ENCODE results near the gene TMEM198. TPM values are rescaled to one million over a fixed set of nuclear protein-coding genes. Genes with fewer than 3 reads are reported as not detected.

TMEM198 gene
- polyA plus RNA-seq, 1 donor from 2014 or later, result 44.0 TPM

DNA sequence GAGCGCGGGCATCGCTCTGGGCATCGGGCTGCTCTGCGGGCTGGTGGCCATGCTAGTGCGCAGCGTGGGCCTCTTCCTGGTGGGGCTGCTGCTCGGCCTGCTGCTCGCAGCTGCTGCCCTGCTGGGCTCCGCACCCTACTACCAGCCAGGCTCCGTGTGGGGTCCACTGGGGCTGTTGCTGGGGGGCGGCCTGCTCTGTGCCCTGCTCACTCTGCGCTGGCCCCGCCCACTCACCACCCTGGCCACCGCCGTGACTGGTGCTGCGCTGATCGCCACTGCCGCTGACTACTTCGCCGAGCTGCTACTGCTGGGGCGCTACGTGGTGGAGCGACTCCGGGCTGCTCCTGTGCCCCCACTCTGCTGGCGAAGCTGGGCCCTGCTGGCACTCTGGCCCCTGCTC, 3.8 kb downstream of the TMEM198 start:
- Histone ChIP-seq H3K79me2 (replicated peaks; ENCODE audit: insufficient read depth, low read length) (peaks cover 17% of the 10 kb centered on the region), H3K9me3 (ENCODE audit: low read length) (no peaks in the 10 kb centered on the region), H2AFZ (ENCODE audit: low read depth, low read length) (no peak overlapping the region), H4K20me1 (ENCODE audit: insufficient read depth) (peaks cover 2% of the 10 kb centered on the region), H3F3A (ENCODE audit: insufficient read depth, low read length, poor library complexity, severe bottlenecking) (no peaks in the 10 kb centered on the region), H3K4me3 (ENCODE audit: low read length) (no peak overlapping the region), H3K4me2 (ENCODE audit: low read length) (no peak overlapping the region), H3K36me3 (ENCODE audit: insufficient read depth, low read length) (no peaks in the 10 kb centered on the region), H3K9ac (ENCODE audit: low read length) (no peak overlapping the region), H3K27me3 (ENCODE audit: insufficient read depth, low read depth, low read length) (no peaks in the 10 kb centered on the region), H3K9me2 (ENCODE audit: insufficient read depth, low read length) (no peaks in the 10 kb centered on the region), H3K27ac (ENCODE audit: low read length) (no peak overlapping the region)
- TF ChIP-seq, protein P1, sequence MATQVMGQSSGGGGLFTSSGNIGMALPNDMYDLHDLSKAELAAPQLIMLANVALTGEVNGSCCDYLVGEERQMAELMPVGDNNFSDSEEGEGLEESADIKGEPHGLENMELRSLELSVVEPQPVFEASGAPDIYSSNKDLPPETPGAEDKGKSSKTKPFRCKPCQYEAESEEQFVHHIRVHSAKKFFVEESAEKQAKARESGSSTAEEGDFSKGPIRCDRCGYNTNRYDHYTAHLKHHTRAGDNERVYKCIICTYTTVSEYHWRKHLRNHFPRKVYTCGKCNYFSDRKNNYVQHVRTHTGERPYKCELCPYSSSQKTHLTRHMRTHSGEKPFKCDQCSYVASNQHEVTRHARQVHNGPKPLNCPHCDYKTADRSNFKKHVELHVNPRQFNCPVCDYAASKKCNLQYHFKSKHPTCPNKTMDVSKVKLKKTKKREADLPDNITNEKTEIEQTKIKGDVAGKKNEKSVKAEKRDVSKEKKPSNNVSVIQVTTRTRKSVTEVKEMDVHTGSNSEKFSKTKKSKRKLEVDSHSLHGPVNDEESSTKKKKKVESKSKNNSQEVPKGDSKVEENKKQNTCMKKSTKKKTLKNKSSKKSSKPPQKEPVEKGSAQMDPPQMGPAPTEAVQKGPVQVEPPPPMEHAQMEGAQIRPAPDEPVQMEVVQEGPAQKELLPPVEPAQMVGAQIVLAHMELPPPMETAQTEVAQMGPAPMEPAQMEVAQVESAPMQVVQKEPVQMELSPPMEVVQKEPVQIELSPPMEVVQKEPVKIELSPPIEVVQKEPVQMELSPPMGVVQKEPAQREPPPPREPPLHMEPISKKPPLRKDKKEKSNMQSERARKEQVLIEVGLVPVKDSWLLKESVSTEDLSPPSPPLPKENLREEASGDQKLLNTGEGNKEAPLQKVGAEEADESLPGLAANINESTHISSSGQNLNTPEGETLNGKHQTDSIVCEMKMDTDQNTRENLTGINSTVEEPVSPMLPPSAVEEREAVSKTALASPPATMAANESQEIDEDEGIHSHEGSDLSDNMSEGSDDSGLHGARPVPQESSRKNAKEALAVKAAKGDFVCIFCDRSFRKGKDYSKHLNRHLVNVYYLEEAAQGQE (IDR thresholded peaks at IDR 0.05; ENCODE audit: borderline replicate concordance), result no peak
- no peak for TF ChIP-seq RAD21 (conservative IDR thresholded peaks at IDR 0.05)
- no peak for TF ChIP-seq MXI1 (conservative IDR thresholded peaks at IDR 0.05; ENCODE audit: poor library complexity, severe bottlenecking)
- no peak for TF ChIP-seq SMC3 (conservative IDR thresholded peaks at IDR 0.05; ENCODE audit: poor library complexity)
- no peak for TF ChIP-seq EP300 (conservative IDR thresholded peaks at IDR 0.05; ENCODE audit: poor library complexity, severe bottlenecking)
- TF ChIP-seq, protein P2, sequence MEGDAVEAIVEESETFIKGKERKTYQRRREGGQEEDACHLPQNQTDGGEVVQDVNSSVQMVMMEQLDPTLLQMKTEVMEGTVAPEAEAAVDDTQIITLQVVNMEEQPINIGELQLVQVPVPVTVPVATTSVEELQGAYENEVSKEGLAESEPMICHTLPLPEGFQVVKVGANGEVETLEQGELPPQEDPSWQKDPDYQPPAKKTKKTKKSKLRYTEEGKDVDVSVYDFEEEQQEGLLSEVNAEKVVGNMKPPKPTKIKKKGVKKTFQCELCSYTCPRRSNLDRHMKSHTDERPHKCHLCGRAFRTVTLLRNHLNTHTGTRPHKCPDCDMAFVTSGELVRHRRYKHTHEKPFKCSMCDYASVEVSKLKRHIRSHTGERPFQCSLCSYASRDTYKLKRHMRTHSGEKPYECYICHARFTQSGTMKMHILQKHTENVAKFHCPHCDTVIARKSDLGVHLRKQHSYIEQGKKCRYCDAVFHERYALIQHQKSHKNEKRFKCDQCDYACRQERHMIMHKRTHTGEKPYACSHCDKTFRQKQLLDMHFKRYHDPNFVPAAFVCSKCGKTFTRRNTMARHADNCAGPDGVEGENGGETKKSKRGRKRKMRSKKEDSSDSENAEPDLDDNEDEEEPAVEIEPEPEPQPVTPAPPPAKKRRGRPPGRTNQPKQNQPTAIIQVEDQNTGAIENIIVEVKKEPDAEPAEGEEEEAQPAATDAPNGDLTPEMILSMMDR (IDR thresholded peaks at IDR 0.05; ENCODE audit: poor library complexity, severe bottlenecking), result no peak
- no peak for TF ChIP-seq POLR2AphosphoS5 (IDR thresholded peaks at IDR 0.05)
- no peak for TF ChIP-seq EZH2 (IDR thresholded peaks at IDR 0.05; ENCODE audit: borderline replicate concordance, insufficient read depth, low read length, poor library complexity, severe bottlenecking)
- no peak for TF ChIP-seq TAF1 (IDR thresholded peaks at IDR 0.05; ENCODE audit: low read depth)

DNA sequence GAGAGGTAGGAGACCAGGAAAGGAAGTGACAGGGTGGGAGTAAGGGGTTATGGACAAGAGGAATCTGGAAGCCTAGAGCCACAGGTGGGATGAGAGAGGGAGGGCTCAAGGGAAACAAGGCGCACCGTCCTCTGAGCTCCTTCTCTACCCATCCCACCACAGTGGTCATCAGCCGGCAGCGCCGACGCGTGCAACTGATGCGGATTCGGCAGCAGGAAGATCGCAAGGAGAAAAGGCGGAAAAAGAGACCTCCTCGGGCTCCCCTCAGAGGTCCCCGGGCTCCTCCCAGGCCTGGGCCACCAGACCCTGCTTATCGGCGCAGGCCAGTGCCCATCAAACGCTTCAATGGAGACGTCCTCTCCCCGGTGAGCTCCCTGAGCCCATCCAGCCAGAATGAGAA, 5.2 kb downstream of the TMEM198 start:
- TF ChIP-seq TAF1 (IDR thresholded peaks at IDR 0.05; ENCODE audit: low read depth) (no peak), RAD21 (conservative IDR thresholded peaks at IDR 0.05) (no peak), EP300 (conservative IDR thresholded peaks at IDR 0.05; ENCODE audit: poor library complexity, severe bottlenecking) (no peak), EZH2 (IDR thresholded peaks at IDR 0.05; ENCODE audit: borderline replicate concordance, insufficient read depth, low read length, poor library complexity, severe bottlenecking) (no peak), POLR2AphosphoS5 (IDR thresholded peaks at IDR 0.05) (no peak), MXI1 (conservative IDR thresholded peaks at IDR 0.05; ENCODE audit: poor library complexity, severe bottlenecking) (no peak), SMC3 (conservative IDR thresholded peaks at IDR 0.05; ENCODE audit: poor library complexity) (no peak)
- TF ChIP-seq, protein P1 (IDR thresholded peaks at IDR 0.05; ENCODE audit: borderline replicate concordance), result no peak
- TF ChIP-seq, protein P2 (IDR thresholded peaks at IDR 0.05; ENCODE audit: poor library complexity, severe bottlenecking), result no peak
- no peaks in the 10 kb centered on the region for H3K9me3 ChIP-seq (ENCODE audit: low read length)
- H3K27ac ChIP-seq (ENCODE audit: low read length), result no peak overlapping the region
- H3K79me2 ChIP-seq (replicated peaks; ENCODE audit: insufficient read depth, low read length), result peaks cover 17% of the 10 kb centered on the region
- H3K36me3 ChIP-seq (ENCODE audit: insufficient read depth, low read length), result no peaks in the 10 kb centered on the region
- H3K4me2 ChIP-seq (ENCODE audit: low read length), result no peak overlapping the region
- H4K20me1 ChIP-seq (ENCODE audit: insufficient read depth), result peaks cover 2% of the 10 kb centered on the region
- no peak overlapping the region for H2AFZ ChIP-seq (ENCODE audit: low read depth, low read length)
- H3K4me3 ChIP-seq (ENCODE audit: low read length), result no peak overlapping the region
- H3K9ac ChIP-seq (ENCODE audit: low read length), result no peak overlapping the region
- no peaks in the 10 kb centered on the region for H3K9me2 ChIP-seq (ENCODE audit: insufficient read depth, low read length)
- peaks cover 3% of the 10 kb centered on the region for H3K27me3 ChIP-seq (ENCODE audit: insufficient read depth, low read depth, low read length)
- H3F3A ChIP-seq (ENCODE audit: insufficient read depth, low read length, poor library complexity, severe bottlenecking), result no peaks in the 10 kb centered on the region
